GDM1 (cell line): ENCODE results near the gene AGPAT2.

Experiments
- DNase-seq: peaks from one replicate; lab custom pipeline; 2025; lab: John Stamatoyannopoulos, UW

Gene AGPAT2

DNA sequence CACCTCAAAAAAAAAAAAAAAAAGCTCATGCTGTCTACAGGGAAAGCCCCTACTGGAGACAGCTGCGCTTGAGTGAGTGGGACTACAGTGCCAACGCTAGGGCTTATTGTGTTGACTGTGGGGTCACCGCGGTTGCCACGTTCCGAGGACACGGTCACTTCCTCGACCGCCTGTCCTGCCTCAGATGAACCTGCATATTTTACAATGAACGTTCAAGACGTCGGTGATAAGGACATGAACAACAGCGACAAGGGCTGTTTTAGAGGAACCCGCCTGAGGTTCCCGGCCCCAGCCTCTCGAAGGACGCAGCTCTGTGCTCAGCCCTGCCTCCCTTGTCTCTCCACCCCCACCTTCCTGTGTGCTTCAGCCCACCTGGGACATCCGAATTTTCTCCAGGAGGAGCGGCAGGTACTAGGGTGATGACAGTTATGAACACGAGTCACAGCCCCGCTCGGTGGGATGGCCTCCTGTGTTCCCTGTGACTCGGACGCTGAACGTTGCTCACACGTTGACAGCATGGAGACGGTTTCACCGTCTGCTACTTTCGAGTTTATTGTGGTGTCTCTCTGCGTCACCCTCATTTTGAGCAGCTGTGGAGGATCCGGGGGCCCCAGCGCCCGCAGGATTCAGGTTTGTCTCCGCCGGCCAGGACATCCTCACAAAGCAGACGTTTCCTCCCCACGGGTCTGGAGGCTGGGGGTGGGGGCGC lies 13.9 kb upstream of the AGPAT2 start:
- no peak for DNase-seq

DNA sequence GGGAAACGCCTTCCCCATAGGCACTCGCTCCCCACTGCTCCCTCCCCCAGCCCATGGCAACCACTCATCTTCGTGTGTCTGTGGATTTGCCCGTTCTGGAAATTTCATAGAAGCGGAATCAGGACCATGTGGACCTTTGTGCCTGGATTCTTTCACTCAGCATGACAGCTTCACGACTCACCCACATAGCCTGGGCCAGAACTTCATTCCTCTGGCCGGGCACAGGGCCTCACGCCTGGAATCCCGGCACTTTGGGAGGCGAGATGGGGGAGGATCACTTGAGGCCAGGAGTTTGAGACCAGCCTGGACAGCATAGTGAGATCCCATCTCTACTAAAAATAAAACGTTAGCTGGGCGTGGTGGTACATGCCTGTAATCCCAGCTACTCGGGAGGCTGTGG lies 13.0 kb upstream of the AGPAT2 start:
- no peak for DNase-seq

DNA sequence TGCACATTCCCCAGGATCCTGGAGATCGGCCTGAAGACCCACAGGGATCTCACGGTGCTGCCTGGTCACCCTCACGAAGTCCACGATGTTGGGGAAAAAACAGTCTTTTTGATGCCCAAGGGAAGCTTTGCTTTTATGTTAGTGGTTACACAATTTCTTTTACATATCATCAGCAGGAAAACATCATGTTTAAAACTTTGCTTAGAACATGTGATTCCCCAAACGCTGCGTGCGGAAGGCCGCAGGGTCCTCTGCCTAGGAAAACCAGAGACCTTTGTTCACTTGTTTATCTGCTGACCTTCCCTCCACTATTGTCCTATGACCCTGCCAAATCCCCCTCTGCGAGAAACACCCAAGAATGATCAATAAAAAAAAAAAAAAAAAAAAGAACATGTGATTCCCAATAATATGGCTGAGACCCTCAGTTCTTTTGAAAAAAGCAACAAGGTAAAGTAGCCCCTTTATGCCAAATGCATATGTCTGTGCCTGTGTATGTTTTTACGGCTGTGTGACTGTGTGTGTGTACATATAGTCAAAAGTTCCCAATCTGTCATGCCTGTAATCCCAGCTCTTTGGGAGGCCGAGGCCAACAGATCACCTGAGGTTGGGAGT lies 11.5 kb upstream of the AGPAT2 start:
- no peak for DNase-seq

DNA sequence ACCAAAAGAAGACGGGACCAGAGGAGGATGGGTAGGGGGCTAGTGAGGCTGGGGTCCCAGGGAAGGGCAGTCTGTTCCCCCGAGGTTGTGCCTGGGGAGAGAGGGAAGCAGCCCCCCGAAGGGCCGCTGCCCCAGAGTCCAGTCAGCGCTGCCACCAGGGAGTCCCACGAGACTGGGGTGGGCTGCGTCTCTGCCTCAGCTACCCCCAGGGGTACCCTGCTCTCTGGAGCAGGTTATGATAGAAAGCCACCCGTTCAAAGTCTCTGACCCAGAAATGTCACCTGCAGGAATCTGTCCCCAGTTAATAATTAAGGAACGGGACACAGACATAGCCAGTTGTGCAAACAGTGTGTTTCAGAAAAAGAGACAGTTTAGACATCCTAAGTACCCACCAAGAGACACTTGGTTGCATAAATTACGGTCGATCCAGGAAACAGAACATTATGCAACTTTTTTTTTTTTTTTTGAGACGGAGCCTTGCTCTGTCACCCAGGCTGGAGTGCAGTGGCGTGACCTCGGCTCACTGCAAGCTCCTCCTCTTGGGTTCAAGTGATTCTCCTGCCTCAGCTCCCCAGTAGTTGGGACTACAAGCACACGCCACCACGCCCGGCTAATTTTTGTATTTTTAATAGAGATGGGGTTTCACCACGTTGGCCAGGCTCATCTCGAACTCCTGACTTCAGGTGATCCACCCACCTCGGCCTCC lies 10.7 kb upstream of the AGPAT2 start:
- DNase-seq = no peak

DNA sequence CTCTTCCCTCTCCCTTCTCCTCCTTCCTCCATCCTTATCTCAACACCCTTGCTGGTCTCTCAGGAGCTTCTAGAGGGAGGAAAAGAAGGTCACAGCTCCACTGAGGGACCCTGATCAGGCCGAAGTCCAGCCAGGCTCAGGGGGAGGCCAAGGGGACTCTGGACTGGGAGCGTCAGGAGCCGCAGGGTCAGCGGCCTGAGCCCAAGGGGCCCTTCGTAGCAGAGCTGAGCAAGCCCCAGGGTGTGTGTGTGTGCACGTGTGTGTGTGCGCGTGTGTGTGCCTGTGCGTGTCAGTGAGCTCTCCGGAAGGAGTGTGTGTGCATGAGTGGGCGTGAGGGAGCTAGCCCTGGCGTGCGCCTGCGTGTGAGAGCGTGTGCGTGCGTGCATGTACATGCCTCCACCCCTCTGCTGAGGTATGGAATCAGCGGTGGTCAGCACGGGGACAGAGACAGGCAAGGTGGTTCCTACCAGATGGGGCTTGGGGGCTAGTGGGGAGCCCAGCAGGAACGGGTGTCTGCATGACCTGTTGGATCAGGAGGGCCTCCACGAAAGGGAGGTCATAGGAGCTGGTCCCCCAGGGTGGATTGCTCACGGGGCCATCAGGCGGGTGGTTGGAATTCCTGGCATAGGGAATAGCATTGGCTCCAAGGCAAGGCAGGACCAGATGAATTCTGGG lies 10.0 kb upstream of the AGPAT2 start:
- DNase-seq = no peak

DNA sequence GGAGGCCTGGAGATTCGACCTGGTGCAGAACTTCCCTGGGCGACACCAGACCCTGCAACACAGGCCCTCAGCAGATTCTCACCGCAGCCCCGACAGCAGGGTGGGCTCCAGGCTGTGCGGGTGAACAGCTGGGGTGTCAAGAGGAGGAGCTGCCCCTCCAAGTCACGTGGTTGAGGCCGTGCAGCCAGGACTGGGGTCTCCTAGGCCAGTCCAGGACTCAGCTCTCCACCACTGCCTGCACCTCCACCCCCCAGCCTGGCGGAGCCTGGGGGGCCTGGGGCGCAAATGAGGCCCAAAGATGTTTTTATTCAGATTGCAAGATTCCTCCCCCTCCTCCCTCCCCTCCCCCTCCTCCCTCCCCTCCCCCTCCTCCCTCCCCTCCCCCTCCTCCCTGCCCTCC lies 9.2 kb upstream of the AGPAT2 start:
- no peak for DNase-seq

DNA sequence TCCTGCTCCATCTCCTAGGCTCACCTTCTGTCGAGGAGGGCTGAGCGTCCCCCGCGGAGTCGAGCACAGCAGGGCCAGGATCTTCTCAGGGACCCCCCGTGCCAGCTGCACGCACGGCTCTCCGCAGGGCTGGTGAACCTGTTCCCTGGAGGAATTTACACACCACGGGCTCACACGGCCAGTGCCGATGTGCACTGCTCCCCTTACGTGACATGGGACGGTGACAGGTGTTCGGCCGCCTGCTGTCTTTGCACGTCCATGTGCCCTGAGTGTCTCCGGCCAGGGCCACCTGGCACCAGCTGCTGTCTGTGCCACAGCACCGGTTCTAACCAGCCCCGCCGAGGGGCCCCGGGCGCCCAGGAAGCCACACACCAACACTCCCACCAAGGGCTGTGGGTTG lies 8.7 kb upstream of the AGPAT2 start:
- DNase-seq = no peak

DNA sequence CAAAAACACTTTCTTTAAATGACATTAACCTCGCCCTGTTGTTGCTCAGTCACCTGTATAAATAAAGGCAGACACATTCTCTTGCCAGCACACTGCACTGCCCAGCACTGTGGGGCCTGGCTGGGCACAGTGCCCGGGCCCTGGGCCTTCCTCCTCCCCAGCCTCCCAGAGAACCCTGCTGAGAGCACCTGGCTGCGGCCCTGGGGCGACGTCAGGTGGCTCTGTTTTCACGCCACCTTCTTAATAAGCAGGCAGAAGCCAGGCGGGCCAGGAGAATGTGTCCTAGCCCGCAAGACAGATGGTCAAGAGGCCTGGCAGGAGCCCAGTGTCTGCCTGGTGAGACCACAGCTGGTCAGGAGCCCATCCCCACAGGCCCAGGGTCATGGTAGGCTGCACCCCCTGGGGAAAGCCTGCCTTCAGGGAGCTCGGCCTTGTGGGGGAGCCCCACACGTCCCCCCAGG lies 8.2 kb upstream of the AGPAT2 start:
- no peak for DNase-seq

DNA sequence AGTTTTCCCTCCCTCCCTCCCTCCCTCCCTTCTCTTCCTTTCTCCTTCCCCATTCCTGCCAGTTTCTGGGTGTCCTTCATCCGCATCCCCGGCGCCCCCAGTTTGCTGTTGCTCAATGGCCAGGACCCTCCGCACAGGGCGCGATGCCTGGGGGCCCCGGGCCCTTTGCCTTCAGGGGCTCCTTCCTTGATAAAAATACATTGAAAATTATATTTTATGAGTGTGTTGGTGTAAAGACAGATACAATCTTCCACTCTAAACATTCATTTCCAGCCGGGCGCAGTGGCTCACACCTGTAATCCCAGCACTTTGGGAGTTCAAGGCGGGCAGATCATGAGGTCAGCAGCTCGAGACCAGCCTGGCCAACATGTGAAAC lies 7.6 kb upstream of the AGPAT2 start:
- no peak for DNase-seq

DNA sequence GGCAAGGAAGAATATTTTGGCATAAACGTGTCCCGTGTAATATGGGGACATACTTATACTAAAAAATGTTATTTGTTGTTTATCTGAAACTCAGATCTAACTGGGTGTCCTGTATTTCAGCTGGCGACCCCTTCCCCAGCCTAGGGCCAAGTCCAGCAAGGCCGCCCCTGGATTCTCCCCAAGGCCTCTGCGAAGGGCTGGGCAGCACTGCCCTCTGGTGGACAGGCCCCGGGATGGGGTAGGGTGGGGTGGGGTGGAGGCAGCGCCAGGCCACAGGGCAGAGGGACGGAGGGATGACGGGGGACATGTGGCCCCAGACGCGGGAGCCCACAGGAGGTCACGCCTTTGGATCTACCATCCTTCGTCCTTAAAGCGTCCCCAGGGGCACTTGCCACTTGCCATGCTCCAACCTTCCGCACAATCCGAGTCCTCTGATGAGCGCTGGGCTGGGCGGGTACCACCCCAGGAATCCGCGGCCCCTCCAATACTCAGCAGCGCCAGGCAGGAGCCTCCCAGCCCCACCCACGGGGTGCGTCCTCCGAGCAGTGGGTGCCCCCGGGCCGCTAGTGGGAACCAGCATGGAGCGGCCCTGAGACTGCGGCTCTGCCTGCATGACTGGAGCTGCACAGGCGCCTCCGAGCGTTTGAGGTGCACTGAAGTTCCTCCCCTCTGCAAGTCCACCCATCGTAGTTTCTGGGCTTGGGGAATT lies 7.1 kb upstream of the AGPAT2 start:
- DNase-seq = peak; percentile 38

DNA sequence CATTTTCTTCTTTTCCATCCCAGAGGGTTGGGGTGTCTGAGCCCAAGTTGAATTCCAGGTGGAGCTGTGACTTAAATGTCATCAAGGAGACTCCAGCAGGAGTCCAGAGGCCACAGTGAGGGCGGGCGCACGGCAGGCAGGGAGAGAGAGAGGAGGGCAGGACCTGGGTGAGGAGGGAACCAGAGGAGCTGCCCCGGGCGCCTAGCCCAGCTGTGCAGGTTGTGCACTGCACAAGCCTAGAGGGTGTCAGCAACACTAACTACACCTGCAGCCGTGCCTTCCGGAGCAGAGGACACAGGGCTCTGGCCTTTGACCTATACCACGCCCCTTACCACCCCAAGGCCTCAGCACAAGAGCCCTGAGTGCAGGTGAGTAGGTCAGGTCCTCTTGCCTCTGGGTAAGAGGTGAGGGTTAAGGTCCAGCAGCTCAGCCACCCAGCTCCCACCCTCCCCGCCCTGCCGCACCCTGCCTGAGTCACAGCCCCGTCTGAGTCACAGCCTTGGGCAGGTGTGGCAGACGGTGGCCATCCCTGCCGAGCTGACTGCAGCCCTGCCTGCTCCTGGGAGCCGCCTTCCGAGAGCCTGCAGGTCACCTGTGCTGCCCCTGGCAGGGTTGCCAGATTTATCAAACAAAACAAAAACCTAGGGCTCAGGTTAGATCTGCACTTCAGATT lies 6.4 kb upstream of the AGPAT2 start:
- no peak for DNase-seq

DNA sequence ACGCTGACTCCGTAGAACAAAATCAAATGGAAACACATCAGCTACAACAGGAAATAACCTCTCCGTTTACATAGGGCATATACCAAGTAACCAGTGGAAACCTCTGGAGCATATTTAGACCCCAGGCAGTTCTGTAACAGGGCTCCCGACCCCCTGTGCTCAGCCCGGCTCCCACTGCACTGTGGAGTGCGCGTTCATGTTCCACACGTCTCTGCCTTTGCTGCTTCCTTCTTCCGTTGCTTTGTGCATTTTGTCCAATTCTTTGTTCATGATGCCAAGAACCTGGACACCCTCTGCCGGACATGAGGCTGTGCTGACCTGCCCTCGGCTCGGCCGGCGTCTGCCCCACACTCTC lies 5.9 kb upstream of the AGPAT2 start:
- DNase-seq = no peak

DNA sequence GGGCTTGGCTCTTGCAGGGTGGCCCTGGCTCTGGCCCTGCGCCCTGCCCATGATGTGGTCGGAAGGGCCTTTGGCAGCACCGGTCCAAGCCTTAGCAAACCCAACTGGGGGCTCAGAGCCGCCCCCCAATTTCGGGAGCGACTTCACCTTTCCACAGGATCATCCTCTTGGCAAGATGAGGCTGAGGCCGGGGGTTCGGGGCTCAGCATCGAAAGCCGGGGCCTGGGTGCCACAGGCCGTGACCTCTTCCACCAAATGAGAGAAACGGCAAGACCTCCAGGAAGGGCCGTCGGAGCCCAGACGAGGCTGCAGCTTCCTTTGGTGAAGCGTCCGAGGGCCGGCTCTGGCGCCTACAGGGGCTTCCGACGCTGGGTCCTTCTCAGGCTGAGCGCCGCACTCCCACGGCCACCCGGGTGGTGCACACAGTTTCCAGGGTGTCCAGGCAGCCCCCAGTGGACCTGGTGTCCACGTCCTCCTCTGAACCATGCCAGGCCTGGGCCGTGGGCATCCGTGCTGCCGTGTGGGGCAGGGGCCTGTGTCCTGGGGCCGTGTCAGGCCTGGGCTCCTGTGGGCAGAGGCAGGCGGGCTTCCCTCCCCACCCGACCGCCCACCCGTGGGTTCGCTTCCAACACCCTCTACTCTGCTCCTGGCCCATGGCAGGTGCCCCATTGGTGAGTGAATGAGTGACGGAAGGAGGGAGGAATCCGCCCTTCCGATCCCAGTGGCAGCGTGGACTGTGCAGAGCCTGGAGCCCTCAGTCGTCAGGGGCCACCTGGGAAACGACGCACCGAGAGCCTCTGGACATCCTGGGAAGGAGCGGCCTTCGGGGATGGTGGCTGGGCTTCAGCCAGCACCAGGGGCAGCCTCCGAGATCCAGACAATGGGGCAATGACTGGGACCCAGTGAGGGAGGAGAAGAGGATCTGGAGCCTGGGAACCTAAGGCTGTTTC lies 5.2 kb upstream of the AGPAT2 start:
- no peak for DNase-seq

DNA sequence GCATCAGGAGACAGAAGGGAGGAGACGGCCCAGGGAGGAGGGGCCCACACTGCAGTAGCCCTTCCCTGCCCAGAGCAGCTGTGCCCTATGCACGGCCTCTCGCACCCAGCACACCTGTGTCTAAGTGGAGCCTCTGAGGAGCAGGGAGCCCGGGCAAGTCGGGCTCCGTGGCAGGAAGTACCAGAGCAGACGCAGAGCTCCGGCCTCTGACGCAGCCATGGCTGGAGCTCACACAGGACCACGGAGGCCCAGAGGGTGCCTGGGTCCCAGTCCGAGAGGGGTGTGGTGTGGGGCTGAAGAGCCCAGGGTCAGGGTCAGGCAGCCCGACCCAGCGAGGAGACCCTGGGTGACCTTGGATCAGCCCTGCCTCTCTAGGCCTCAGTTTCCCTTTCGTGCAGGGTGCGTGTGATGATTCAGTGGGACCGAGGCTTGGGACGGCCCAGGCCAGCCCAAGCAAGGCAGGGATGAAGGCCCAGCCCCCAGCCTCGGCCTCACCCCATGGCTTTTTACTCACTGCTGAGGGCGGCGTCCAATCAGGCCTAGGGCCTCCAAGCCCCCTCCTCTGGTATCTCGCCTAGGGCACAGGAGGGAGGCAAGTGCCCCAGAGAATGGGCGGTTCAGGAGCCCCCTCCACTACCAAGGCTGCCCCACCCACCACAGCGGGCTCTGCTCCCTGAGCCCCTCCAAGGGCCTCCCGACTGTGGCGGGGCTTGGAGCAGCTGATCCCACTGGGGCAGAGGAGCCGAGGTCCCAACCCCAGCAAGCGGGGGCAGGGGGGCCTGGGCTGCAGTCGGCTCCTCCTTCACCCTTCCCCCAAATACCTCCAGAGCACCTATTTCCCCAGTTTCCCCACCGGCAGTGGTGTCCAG lies 4.3 kb upstream of the AGPAT2 start:
- DNase-seq = no peak

DNA sequence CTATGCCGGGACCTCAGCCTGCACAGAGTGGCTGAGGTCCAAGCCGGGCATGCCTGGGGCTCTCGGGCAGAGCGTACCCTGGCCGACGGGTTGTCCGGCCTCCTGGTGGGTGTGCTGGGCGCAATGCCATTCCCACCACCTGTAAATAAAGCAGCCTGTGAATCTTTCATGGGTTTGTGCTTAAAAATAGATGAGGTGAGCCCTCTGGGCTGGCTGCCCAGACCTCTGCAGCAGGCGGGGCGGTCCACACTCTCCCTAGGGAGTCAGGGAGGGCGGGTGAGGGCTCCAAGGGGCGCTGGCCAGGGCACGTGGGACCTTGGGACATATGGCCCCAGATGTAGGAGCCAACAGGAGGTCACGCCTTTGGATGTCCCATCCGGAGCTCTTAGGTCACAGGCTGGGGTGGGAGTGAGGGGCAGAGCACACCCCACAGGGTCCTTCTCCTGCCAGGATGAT lies 3.6 kb upstream of the AGPAT2 start:
- DNase-seq = no peak

DNA sequence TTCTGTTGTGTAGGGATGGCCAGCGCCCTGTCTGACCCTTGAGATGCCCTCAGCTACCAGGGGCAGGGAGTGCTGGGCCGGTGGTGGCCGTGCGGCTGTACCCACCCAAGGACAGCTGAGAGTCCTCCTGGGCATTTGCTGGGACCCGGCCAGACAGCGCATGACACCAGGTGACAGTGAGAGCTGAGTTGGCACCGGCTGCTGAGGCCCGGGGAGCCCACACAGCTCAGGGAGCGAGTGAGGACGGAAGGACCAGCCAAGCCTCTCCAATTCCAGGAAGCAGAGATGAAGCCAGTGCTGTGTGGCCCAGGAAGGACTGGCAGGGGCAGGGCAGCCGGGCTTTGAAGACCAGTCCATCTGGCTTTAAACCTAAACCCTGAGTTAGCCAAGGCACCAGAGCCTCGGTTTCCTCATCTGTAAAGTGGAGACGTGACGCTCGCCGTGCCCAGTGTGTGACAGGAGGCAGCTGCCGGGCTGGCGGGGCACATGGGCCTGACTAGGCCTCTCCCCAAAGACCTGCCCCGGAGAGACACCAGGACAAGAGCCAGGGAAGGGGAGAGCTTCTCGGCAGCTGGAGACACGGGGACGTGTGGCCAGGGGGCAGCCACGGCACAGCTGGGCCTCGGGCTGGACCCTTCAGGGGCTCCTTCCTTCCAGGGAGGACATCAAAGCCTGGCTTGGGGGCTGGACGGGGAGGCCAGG lies 3.0 kb upstream of the AGPAT2 start:
- DNase-seq = no peak

DNA sequence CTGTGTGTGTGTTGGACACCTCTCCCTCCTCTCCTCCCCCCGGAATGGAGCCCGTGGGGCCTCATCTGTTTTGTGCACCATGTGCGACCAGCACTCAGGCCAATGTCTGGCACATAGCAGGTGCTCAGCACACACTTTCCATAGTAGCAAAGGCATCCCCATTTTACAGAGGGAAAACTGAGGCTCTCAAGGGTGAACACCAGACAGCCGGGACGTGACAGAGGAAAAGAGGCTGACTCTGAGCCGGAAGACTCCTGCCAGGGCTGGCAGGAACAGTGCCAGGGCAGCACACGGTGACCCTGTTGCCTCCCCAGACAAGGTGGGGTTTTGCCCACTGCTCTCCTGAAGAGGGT lies 1.8 kb upstream of the AGPAT2 start:
- no peak for DNase-seq

DNA sequence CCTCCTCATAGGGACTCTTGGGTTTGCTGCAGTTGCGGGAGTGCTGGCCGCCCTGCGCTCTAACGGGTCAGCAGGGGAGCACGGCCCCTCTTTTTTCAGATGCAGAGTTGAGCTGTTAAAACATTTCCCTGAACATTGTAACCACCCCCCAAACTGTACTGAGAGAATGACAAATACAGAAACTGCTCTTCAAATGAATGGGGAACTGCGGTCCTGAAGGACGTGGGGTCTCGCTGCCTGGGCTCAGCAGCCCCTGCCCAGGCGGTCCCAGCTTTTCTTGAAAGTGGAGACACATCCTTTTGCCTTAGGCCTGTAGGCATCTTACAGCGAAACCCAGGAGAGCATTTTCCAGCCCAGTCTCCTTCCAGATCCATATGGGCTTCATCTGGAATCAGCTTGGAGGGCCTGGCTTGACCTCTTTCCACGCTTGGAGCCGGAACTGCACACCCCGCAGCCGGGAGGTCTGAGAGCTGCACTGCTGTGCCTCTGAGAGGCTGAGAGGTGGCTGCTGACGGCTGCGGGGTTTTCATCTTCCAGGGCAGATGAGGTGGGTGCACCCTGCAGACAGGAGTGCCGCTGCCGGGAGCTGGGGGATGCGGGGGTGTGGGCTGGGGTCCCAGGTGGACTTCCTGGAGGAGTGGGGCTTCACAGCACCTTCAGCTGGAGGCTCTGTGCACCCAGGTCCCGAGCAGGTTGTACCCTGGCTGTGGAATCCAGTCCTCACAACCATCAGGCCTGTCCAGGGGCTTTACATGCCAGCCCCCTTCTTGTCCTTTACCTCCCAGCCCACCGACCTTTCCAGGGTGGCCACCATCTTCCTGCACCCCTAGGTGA lies 1.2 kb upstream of the AGPAT2 start:
- no peak for DNase-seq
